GM23338 (cell line): ENCODE data around the gene TCF3. TPM values are rescaled to one million over a fixed set of nuclear protein-coding genes. Genes with fewer than 3 reads are reported as not detected.

Source experiments
- ATAC-seq: fragments of 200-7000 bp; cut with Tn5 transposase; 3 replicates; pipeline ENCODE4 v1.9.1; 2020
- DNase-seq: peaks from one replicate; pipeline ENCODE4 v3.0.0-alpha.2; 2015; ENCODE audit warnings: low spot score
- H2AFZ ChIP-seq: fragments of 200-600 bp; sonication (generic); 2 replicates; pipeline ENCODE4 v1.8.0; 2016; ENCODE audit warnings: antibody characterized with exemption, mild to moderate bottlenecking, moderate library complexity
- H3F3A ChIP-seq: fragments of 200-600 bp; sonication (generic); replicated peaks from 2 replicates; pipeline ENCODE4 v1.8.0; 2017; ENCODE audit warnings: antibody characterized with exemption, mixed run types, low read depth
- H3K27ac ChIP-seq: fragments of 200-600 bp; sonication (generic); 2 replicates; pipeline ENCODE4 v1.6.1; 2016; ENCODE audit warnings: low read depth
- H3K27me3 ChIP-seq: fragments of 200-600 bp; sonication (generic); 2 replicates; pipeline ENCODE4 v1.8.0; 2016; ENCODE audit warnings: mild to moderate bottlenecking, mixed run types, moderate library complexity; ENCODE audit not compliant: insufficient read depth
- H3K36me3 ChIP-seq: fragments of 200-600 bp; sonication (generic); 2 replicates; pipeline ENCODE4 v1.8.0; 2016; ENCODE audit warnings: mild to moderate bottlenecking; ENCODE audit not compliant: insufficient read depth
- H3K4me1 ChIP-seq: fragments of 200-600 bp; sonication (generic); 2 replicates; pipeline ENCODE4 v1.8.0; 2016; ENCODE audit warnings: mild to moderate bottlenecking, moderate library complexity; ENCODE audit not compliant: insufficient read depth
- H3K4me2 ChIP-seq: fragments of 200-600 bp; sonication (generic); 2 replicates; pipeline ENCODE4 v1.7.1; 2017; ENCODE audit warnings: mixed run types
- H3K4me3 ChIP-seq: fragments of 200-600 bp; sonication (generic); 2 replicates; pipeline ENCODE4 v1.6.1; 2016; ENCODE audit warnings: mixed run types
- H3K79me2 ChIP-seq: fragments of 200-600 bp; sonication (generic); replicated peaks from 2 replicates; pipeline ENCODE4 v1.8.0; 2017; ENCODE audit warnings: mild to moderate bottlenecking; ENCODE audit not compliant: insufficient read depth
- H3K9me2 ChIP-seq: fragments of 200-600 bp; sonication (generic); 2 replicates; pipeline ENCODE4 v1.8.0; 2017; ENCODE audit not compliant: insufficient read depth
- H4K20me1 ChIP-seq: fragments of 200-600 bp; sonication (generic); replicated peaks from 2 replicates; pipeline ENCODE4 v1.8.0; 2017; ENCODE audit warnings: mild to moderate bottlenecking; ENCODE audit not compliant: insufficient read depth
- H3K27ac Mint-ChIP-seq: 2 replicates; pipeline ENCODE4 v1.8.0; 2020; ENCODE audit warnings: inconsistent platforms, mild to moderate bottlenecking, moderate library complexity, mixed read lengths
- H3K27me3 Mint-ChIP-seq: 3 replicates; pipeline ENCODE4 v1.8.0; 2022; ENCODE audit warnings: low read depth, mild to moderate bottlenecking, moderate library complexity, mixed read lengths, inconsistent platforms; ENCODE audit not compliant: insufficient read depth, poor library complexity
- H3K36me3 Mint-ChIP-seq: 3 replicates; pipeline ENCODE4 v1.8.0; 2021; ENCODE audit warnings: low read depth, mild to moderate bottlenecking, inconsistent platforms, moderate library complexity, mixed read lengths
- H3K4me1 Mint-ChIP-seq: 3 replicates; pipeline ENCODE4 v1.8.0; 2020; ENCODE audit warnings: mild to moderate bottlenecking, inconsistent platforms, mixed read lengths
- H3K4me3 Mint-ChIP-seq: 3 replicates; pipeline ENCODE4 v1.8.0; 2021; ENCODE audit warnings: moderate library complexity, mild to moderate bottlenecking, inconsistent platforms, mixed read lengths
- H3K9me3 Mint-ChIP-seq: 3 replicates; pipeline ENCODE4 v1.8.0; 2020; ENCODE audit warnings: moderate library complexity, mild to moderate bottlenecking, inconsistent platforms, mixed read lengths
- CREB1 ChIP-seq: fragments of 250-450 bp; sonication (Bioruptor Pico); IDR thresholded peaks from 2 replicates; pipeline ENCODE4 v1.5.0; 2020; ENCODE audit warnings: low read depth, mild to moderate bottlenecking, moderate library complexity
- EZH2phosphoT487 ChIP-seq: fragments of 200-600 bp; sonication (generic); IDR thresholded peaks from one replicate; pipeline ENCODE4 v1.8.1; 2018; ENCODE audit warnings: antibody characterized with exemption; ENCODE audit not compliant: unreplicated experiment
- JUNB ChIP-seq: IDR thresholded peaks from one replicate; pipeline ENCODE4 v1.6.1; 2016; ENCODE audit warnings: antibody characterized with exemption; ENCODE audit not compliant: unreplicated experiment
- ZNF331 ChIP-seq: fragments of 250-450 bp; sonication (Bioruptor Pico); IDR thresholded peaks from 2 replicates; pipeline ENCODE4 v1.5.0; 2020; ENCODE audit warnings: low read depth, mild to moderate bottlenecking, moderate library complexity
- ZNF462 ChIP-seq: fragments of 250-450 bp; sonication (Bioruptor Pico); IDR thresholded peaks from 2 replicates; pipeline ENCODE4 v1.5.0; 2020; ENCODE audit warnings: mild to moderate bottlenecking, moderate library complexity
- polyA plus RNA-seq: library from polyadenylated mRNA; unstranded; fragments of >200 nt; fragmentation: Nextera tagmentation; extraction: Ambion mirVana; gene quantifications from 2 replicates; pipeline ENCODE4 v1.2.1, GENCODE V29; 2016
- total RNA-seq: library from RNA; depleted of rRNA; stranded (reverse); fragments of >200 nt; shearing (Covaris generic); gene quantifications from 2 replicates; pipeline ENCODE4 v1.2.3, GENCODE V29; 2014

Gene TCF3
- total and polyA plus RNA-seq, 2 experiments from 2014 or later: 166 to 383 TPM

DNA sequence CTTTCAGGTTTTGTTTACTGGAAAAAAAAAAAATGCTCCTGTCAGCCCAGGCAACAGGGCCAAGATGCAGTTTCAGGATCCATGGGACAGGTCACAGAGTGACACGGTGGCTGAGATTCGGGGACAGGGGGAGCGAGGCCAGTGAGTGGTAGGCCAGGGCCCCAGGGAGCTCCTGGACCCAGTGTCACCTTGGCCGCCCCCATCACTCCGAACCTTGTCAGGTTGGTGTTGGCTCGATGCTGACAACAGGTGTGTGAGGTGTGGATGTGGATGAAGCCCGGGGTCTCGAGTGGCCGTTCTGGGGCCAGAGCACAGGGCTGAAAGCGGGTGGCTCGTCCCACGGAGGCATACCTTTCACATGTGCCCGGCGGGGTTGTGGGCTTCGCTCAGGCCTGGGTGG is 41.1 kb downstream of the TCF3 start (continued):
- TF ChIP-seq ZNF462 (no peak), EZH2phosphoT487 (no peak), JUNB (no peak), CREB1 (CRISPR knock-in tag) (no peak)

GRCh38 chr19:1610579-1610978 is 41.8 kb downstream of the TCF3 start:
- no peak overlapping the region for H3K27ac Mint-ChIP-seq
- peaks cover under 1% of the 10 kb centered on the region; the same call in 1 of the 2 replicates for H4K20me1 ChIP-seq
- H3K4me1 Mint-ChIP-seq: 0 out of 3 replicates have a peak, but pooled peaks cover 9% of the 10 kb centered on the region
- H3K36me3 ChIP-seq: peaks cover 8% of the 10 kb centered on the region; the same call in 1 of the 2 replicates
- no peaks in the 10 kb centered on the region for H3K79me2 ChIP-seq
- DNase-seq: no peak
- H2AFZ ChIP-seq: no peak overlapping the region
- H3K9me2 ChIP-seq: no peaks in the 10 kb centered on the region
- H3K9me3 Mint-ChIP-seq: no peaks in the 10 kb centered on the region
- H3K4me2 ChIP-seq: no peak overlapping the region
- TF ChIP-seq ZNF462: no peak
- TF ChIP-seq ZNF331 (CRISPR knock-in tag): no peak
- H3K27ac ChIP-seq: no peak overlapping the region
- peaks cover 31% of the 10 kb centered on the region for H3K27me3 Mint-ChIP-seq
- no peak overlapping the region for H3K4me3 Mint-ChIP-seq
- H3K36me3 Mint-ChIP-seq: peaks cover 58% of the 10 kb centered on the region
- ATAC-seq: no peak
- H3K4me3 ChIP-seq: no peak overlapping the region
- H3F3A ChIP-seq: peaks cover 33% of the 10 kb centered on the region
- H3K27me3 ChIP-seq: no peaks in the 10 kb centered on the region
- peaks cover 8% of the 10 kb centered on the region for H3K4me1 ChIP-seq
